Occipital lobe (tissue), 2 donors: ENCODE data around the gene TMEM232. TPM values are rescaled to one million over a fixed set of nuclear protein-coding genes. Genes with fewer than 3 reads are reported as not detected.
"Not testable (repeated sequence)": the region's sequence is repeated elsewhere in the genome, so short reads cannot be mapped to it uniquely, and the experiment has no call there.

Source experiments
- DNase-seq: peaks from one replicate; lab custom pipeline; 2025; lab: John Stamatoyannopoulos, UW
- total RNA-seq: library from RNA; depleted of rRNA; stranded (reverse); fragments of >200 nt; gene quantifications from one replicate; pipeline ENCODE4 v1.2.3, GENCODE V29; 2014

TMEM232 gene
- total RNA-seq, 1 donor from 2014 or later = 19.3 TPM

DNA sequence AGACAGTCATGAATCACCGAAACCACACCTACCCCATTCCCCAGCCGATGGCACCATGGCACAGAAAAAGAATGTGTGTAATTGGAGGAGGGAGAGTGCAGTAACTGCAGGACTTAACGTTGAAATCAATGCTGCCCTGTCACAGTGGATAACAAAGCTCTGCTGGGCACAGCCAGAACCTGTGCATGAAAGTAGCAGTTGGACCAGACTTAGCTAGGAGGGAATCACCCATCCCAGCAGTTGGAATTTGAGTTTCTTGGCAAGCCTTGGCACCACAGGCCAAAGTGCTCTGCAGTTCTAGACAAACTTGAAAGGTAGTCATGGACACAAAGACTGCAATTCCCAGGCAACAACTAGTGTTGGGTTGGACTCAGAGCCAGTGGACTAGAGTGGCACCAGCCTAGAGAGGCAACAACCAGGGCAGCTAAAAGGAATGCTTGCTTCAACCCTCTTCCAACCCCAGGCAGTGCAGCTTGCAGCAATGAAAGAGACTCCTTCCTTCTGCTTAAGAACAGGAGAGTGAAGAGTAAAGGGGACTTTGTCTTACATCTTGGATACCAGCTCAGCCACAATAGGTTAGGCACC lies 19.1 kb downstream of the TMEM232 start:
- no peak for DNase-seq

DNA sequence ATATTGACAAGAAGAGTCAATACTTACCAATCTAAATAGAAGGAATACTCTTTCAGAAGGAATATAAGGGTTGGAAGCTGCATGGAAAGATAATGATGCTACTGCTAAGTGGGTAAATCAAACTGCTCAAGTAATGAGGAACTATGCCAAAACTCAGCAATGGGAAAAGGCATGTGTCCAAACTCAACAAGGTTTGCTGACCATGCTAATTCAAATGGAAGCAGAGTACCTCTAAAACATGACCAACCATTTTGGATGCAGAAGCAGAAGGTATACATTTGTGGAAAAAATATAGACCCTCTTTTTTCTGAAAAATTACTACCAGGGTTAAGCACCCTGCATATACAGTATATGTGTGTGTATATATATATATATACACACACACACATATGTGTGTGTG lies 21.1 kb downstream of the TMEM232 start:
- DNase-seq = no peak

DNA sequence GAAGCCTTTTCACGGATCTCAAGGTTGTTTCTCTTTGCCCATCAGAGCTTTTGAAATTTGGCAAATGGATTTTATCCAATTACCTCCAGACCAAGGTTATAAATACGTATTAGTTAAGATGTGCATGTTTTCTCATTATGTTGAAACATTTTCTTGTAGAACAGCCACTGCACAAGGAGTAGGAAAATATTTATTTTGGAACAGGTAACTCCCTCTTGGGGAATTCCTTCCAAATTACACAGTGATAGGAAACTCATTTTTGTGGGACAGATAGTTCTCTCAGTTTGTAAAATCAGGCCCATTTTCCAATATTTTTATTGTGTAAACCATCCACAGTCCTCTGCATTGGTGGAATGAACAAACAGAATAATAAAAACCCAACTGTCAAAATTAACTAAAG lies 23.0 kb downstream of the TMEM232 start:
- DNase-seq = no peak

DNA sequence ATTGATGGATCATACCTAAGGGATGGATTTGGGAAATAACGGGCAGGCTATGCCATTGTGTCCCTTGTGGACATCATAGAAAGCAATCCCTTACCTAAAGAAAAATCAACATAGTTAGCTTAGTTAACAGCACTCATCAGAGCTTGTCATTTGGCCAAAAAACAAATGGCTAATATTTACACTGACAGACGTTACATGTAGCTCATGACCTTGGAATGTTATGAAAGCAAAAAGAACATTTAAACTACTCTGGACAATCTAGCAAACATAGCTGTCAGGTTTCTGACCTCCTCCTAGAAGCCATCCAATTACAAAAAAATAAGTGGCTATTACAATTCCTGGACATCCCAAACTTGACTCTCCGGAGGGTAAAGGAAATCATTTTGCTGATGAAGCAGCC lies 23.8 kb downstream of the TMEM232 start:
- DNase-seq = no peak

DNA sequence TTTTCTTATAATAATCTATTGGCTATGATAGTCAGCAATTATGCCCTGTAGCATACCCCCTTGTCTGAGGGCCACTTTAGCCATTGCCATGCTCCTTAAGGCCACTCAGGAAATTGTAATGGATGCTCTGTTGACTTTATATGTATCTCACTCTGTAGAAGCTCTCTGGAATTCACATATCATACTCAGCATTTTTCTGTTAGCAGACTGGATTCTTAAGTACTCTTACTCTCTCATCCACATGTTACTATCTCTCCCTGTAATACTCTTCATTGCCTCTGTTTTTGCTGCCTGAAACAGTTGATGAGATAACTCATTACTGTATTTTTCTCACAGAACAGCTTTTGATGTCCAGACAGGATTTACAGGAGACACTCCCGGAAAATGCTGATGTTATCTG lies 24.2 kb downstream of the TMEM232 start:
- no peak for DNase-seq

DNA sequence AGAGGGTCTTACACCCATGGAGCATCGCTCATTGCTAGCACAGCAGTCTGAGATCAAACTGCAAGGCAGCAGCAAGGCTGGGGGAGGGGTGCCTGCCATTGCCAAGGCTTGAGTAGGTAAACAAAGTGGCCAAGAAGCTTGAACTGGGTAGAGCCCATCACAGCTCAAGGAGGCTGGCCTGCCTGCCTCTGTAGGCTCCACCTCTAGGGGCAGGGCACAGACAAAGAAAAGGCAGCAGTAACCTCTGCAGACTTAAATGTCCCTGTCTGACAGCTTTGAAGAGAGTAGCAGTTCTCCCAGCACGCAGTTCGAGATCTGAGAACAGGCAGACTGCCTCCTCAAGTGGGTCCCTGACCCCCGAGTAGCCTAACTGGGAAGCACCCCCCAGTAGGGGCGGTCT lies 33.8 kb downstream of the TMEM232 start:
- DNase-seq = not testable (repeated sequence)

DNA sequence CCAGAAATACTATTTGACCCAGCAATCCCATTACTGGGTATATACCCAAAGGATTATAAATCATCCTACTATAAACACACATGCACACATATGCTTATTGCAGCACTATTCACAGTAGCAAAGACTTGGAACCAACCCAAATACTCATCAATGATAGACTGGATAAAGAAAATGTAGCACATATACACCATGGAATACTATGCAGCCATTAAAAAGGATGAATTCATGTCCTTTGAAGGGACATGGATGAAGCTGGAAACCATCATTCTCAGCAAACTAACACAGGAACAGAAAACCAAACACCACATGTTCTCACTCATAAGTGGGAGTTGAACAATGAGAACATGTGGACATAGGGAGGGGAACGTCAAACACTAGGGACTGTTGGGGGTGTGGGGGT lies 35.9 kb downstream of the TMEM232 start:
- not testable (repeated sequence) for DNase-seq

DNA sequence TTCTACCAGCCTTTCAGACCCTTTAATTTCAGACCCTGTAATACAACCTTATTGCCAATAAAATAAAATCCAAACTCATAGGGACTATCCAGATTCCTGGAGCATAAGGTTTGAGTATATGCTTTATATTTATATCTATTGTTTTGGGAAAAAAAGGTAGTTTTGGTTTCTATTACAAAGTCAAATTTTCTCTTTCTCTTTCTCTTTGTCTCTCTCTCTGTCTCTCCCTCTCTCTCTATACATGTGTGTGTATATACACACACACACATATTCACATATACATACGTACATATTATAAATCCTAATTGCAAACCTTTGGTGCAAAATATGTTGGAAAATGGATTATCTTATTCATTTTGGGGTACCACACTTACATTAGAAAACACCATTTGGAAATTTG lies 39.0 kb downstream of the TMEM232 start:
- no peak for DNase-seq

DNA sequence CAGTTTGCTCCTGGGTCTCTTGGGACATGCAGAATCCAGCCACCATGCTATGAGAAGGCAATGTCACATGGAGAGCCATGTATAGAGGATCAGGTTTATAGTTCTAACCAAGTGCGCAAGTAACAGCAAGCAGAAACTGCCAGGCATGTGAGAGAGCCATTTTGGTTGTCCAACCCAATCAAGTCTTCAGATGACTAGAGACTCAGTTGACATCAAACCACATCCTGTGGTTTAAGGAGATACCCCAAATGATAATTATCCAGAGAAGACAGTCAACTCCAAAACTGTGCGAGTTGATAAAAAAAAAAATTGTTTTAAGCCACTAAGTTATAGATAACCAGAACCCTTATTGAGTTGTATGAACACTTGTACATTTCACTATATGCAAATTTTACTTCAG lies 40.2 kb downstream of the TMEM232 start:
- DNase-seq = no peak

DNA sequence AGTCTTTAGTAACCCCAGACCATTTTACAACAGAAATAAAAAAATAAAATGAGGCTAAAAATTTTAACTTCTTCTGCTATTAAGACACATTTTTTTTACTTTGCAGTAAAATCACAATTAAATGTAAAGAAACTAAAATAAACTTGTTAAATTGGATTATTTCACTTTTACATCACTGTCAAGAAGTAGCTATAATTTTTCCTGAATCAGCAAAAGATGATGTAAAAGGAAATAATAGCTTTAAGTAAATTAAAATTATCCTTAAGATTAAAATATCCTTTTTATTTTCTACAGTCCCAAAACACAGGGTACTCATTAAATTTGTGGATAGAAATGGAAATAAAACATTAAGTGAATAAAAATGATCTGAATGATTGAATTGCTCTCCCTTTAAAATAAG lies 44.5 kb downstream of the TMEM232 start:
- no peak for DNase-seq

DNA sequence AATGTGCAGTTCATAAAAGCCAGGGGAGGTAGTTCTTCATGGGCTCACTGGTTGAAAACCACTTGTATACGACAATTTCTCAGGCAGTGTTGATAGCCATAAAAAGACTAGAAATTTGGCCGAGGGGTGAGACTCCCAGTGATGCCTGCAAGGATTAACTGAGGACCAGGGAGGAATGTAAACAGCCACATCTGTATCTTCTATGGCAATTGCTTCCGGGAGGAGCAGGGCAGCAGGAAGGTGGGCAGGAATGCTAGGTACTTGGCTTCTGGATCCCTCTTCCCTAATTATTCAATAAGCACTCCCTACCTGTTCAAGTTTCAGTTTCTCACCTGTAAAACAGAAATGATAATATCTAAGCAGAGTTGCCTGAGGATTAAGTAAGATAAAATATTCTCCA lies 45.4 kb downstream of the TMEM232 start:
- no peak for DNase-seq

DNA sequence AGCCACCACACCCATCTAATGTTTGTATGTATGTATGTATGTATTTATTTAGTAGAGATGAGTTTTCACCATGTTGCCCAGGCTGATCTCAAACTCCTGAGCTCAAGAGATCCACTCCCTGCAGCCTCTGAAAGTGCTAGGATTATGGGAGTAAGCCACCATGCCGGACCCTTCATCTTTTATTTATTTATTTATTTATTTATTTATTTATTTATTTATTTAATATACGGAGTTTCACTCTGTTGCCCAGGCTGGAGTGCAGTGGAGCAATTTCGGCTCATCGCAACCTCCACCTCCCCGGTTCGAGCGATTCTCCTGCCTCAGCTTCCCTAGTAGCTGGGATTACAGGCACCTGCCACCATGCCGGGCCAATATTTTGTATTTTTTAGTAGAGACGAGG lies 49.9 kb downstream of the TMEM232 start:
- not testable (repeated sequence) for DNase-seq

DNA sequence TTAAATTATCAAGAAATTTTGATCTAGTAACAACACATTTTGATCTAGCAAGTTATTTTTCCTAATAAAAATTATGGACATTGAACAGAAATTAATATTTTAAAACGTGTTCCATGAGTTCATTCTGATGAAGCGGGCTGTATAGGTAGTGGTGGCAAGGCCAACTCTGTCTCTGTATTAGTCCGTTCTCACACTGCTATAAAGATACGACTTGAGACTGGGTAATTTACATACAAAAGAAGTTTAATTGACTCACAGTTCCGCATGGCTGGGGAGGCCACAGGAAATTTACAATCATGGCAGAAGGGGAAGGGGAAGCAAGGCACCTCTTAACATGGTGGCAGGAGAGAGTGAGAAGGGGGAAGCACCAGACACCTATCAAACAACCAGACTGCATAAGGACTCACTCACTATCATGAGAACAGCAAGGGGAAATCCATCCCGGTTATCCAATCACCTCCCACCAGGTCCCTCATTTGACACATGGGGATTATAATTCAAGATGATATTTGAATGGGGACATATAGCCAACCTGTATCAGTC lies 61.2 kb downstream of the TMEM232 start:
- no peak for DNase-seq

DNA sequence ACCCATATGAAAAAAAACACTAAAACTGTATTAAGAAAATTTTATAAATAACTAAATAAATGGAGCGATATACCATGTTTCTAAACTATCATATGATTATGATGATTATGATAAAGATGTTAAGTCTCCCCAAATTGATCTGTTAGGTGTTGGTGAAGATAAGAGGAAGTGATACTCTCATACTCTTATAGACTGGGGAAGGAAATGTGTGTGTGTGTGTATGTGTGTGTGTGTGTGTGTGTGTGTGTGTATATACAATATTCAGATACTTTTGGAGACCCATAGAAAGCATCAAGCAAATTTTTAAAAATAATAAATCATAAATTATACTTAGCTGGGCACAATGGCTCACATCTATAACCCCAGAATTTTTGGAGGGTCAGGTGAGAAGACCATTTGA lies 62.9 kb downstream of the TMEM232 start:
- DNase-seq = no peak

DNA sequence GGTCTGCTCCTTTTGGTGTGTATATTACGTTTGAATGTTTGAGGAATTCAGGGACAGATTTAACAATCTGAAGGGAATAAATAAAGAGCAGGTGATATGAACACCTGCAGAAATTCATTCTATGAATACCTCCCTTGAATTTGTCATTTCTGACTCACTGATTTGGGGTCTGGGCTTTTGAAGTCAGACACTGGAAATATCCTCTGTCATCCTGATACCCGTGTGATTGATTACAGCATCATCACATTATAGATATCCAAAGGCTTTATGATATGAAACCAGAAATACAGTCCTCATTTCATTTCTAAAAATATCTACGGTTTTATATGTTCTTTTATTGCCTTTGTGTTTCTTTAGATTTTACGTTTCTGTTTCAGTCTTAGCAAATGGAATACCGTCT lies 68.5 kb downstream of the TMEM232 start:
- no peak for DNase-seq

DNA sequence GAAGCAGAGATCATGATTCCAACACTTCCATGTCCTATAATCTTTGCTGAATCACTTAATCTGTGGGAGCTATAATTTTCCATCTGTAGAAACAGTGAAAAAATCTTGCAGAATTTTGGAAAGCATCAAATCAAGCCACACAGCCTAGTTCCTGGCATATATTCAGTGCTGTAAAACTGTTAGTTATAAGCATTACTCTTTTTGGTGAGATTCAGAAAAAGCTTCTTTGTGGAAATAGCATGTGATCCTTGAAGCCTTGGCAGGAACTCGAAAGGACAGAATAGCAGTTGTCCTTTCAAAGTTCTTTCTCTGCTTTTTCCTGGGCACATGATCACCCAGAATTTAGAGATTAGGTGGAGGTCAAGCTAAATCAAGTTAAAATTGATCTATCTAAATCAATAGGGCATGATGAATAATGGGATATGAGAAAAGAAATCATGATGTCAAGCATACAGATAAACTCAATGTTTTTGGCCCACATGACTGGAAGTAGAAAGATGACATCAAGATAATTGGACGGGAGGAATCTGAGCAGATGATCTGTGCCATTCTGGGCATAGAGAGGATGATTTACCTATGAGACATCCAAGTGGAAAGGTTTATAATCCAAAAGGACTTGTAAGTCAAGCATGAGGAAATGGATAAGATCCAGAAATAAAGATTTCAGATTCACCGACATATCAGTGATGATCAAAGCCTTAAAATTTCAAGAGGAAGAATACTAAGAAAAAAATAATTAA lies 73.1 kb downstream of the TMEM232 start:
- no peak for DNase-seq

DNA sequence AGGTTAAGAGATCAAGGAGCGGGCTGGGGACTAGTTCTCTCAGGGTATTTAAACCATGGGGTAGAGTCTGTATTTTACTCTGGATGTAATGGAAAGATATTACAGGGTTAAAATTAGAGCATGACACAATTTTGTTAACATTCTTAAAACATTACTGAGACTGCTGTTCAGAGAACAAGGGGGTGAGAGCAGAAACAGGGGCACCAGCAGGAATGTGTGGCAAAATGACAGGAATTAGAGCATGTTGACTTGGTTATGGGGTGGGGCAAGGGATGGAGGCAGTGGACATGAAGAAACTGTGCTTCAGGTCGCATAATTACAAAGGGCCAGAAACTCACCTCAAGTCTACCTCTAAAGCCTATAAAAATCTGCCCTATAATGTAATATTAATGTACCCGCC lies 75.0 kb downstream of the TMEM232 start:
- no peak for DNase-seq

DNA sequence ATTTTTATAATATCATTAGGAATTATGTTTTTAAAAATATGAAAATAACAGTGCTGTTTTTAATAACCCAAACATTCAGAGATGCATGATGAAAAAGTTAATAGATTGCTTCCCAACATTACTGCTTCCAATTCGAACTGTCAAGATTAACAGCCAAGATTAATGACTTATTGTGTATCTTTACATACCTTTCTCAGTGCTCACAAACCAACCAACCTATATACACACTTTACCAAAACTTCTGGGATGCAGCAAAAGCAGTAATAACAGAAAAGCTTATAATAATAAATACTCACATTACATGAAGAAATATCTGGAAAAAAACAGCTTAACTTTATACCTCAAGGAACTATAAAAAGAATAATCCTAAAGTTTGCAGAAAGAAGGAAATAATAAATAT lies 82.1 kb downstream of the TMEM232 start:
- no peak for DNase-seq

DNA sequence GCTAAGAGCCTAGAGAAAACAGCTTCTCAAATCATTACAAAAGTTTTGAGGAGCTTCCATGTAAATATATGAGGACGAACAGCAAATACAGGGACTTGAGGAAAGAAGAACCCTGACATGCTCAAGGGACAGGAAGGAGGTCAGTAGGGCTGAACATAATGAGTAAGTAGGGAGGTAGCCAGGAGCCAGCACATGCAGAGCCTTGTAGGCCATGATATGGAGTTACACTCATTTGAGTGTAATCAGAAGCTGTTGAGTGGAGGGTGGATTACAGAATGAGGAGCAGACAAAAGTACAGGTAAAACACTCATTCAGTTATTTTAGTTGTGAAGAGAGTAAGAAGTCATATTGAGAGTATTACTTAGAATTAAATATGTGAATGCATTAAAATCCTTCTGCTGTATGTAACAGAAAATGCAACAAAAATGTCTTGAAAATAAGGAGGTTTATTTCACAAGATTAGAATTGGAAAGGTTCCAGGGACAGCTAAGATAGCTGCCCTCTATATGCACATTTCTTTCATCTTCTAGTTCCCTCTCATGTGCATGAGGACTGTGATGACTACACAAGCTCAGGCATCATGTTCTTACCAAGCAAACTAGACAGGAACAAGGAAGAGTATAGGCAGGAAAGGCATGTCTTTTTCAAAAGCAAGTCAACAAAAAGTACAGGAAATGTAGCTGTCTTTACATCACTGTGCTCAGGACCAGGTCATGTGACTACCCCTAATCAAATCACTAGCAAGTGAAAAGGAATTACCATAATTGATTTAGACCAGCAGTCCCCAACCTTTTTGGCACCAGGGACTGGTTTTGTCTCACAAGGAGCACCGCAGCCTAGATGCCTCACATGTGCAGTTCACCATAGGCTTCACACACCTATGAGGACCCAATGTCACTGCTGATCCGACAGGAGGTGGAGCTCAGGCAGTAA lies 87.2 kb downstream of the TMEM232 start:
- DNase-seq = no peak

DNA sequence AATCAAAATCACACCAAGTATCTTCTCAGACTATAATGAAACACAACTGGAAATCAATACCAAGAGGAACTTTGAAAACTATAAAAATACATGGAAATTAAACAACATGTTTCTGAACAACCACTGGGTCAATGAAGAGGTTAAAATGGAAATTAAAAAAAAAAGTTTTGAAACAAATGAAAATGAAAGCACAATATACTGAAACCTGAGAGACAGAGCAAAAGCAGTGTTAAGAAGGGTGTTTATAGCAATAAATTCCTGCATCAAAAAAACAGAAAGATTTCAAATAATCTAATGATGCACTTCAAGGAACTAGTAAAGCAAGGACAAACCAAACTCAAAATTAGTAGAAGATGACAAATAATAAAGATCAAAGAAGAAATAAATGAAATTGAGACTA lies 92.0 kb downstream of the TMEM232 start:
- DNase-seq = no peak

DNA sequence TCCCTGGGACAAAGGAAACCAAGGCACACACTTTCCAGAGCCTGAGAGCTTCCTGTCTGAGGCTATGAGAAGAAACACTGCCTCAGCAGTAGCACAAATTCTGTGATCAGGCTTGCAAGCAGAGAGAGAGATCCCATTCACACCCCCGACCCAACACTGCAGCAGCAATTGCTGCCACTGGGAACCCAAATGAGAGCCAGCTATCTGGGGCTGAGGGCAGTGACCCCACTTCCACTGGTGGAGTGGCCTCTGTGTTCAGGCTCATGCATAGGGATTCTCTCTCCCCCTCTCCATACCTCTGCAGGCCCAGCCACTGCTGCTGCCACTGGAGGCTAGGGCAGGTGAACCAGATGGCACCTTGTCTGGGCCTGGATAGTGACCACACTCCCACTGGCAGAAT lies 95.2 kb downstream of the TMEM232 start:
- DNase-seq = no peak

DNA sequence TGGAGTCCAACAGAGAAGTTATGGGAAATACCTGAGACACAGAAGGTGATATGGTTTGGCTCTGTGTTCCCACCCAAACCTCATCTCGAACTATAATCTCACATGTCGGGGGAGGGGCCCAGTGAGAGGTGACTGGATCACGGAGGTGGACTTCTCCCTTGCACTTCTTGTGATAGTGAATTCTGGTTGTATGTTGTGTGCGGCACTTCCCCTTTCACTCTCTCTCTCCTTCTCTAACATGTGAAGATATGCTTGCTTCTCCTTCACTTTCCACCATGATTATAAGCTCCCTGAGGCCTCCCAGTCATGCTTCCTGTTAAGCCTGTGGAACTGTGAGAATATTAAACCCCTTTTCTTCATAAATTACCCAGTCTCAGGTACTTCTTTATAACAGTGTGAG lies 96.1 kb downstream of the TMEM232 start:
- DNase-seq = no peak
